ENCODE measurements around the gene ZMIZ1.

Gene ZMIZ1

GRCh38 chr10:79191951-79192676 is 123.3 kb downstream of the ZMIZ1 start:
- DNase-seq, result no peak

DNA sequence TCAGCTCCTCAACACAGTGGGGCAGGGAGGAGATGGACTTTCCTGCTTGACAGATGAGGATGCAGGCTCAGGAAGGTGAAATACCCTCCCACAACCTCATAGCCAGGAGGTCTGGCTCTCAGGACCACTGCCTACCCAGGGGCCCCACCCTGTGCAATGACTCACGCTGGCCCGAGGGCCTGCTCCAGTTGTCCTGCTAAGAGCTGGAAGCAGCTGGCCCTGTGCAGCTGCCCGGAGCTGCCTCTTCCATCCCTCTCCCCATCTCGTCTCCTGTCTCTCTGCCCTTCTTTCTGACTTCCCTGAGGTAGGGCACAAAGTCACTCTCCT is 123.9 kb downstream of the ZMIZ1 start:
- no peak for DNase-seq

DNA sequence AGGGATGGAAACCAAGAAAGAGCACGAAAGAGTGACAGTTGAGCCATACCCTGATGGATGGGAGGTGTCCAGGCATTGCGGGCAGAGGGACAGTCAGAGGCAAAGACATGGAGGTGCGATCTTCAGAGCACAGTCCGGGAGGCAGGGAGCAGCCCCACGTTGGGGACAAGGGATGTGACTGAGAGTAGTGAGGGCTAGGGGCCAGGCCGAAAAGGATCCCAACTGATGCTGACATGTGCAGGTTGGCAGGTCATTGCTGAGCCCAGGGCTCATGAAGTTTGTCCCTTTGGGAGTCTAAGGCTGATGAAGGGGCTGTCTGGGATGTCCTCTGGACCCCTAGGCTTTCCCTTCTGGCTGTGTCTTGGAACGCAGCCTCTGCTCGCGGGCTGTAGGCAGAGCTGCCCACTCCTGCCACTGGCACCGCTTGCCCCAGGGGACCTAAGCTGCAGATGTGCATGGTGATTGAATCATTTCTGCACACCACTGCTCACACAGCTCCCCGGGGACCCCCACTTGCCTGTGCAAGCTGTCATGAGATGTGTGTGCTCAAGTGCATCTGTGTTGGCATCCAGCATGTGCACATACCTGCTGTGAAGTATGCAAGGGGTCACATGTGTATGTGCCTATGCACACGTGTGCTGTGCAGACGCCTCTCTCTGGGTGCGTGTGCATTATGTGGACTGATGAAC is 125.1 kb downstream of the ZMIZ1 start:
- DNase-seq, result no peak

GRCh38 chr10:79195091-79195923 is 126.5 kb downstream of the ZMIZ1 start:
- DNase-seq, result peak; percentile 58

- peak; percentile 56 for DNase-seq
These were observed 128.0 kb downstream of the ZMIZ1 start for GRCh38 chr10:79196470-79197461.

- no peak for DNase-seq
These were observed 128.8 kb downstream of the ZMIZ1 start for GRCh38 chr10:79197558-79197957.

DNA sequence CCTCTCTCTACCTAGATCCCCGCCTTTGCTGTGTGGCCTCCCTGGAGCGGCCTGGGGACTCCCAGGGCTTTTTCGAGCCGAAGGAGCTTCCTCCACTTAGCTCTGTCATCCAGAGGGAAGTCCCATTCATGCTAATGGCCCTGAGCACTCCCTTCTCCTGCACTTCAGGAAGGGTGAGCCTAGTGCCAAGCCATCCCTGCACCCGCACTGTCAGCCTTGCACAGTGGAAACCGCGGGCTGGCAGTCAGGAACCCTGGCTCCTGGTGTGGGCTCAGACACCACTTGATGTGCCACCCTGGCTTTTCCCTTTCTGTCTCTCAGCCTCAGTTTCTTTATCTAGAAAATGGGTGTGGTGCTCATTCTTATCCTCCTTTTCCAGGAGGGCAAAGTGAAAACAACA is 131.6 kb downstream of the ZMIZ1 start:
- DNase-seq, result no peak

DNA sequence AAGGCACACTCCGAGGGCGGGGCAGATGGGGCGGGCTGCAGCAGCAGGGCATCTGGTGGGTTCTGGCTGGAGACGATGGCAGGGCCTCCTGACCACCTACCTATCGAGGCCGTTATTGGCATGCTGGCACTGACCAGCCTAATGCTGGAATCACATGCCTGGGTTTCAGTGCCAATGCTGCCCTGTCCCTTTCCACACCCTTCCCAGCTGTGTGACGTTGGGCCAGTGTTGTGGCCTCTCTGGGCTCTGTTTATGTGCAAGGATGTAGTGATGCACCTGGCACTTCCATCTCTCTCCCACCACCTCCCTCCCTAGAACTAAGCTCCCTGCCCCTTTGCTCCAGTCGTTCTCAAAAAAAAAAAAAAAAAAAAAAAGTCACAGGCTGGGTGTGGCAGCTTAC is 132.9 kb downstream of the ZMIZ1 start:
- DNase-seq, result no peak

- no peak for DNase-seq
These were observed 133.6 kb downstream of the ZMIZ1 start for GRCh38 chr10:79202188-79203013.

- no peak for DNase-seq
These were observed 134.4 kb downstream of the ZMIZ1 start for GRCh38 chr10:79203014-79203644.

GRCh38 chr10:79203833-79204232 is 135.1 kb downstream of the ZMIZ1 start:
- no peak for DNase-seq

GRCh38 chr10:79206300-79207095 is 137.7 kb downstream of the ZMIZ1 start:
- no peak for DNase-seq

DNA sequence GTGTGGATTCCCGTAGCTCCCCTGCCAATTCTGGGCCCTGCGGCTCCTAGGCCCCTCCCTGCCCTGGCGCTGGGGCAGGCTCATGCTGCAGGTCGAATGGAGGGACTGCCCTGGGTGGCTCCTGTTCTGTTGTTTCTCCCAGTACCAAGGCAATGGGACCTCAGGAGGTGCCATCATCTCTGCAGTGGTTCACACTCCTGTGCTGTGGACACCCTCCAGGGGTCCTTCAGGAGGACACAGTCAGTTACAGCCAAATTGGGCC is 138.3 kb downstream of the ZMIZ1 start:
- DNase-seq, result no peak

DNA sequence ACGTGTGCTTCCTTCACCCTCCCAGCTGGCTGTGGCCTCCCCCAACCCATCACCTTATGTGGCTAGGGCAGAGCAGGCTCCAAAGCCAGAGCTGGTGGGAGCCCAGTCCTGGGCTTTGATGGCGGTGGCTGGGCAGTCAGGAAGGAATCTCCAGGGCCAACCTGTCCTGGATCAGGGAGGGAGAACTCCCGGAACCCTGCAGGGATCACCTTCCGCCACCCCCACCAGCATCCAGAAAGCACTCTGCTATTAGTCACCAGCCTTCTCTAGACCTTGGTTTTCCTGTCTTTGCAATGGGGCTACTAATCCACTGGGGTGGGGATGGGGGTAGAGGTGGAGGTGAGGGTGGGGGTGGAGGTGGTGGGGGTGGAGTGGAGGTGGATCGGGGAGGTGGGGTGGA is 139.0 kb downstream of the ZMIZ1 start:
- DNase-seq, result no peak

- no peak for DNase-seq
These were observed 139.7 kb downstream of the ZMIZ1 start for GRCh38 chr10:79208251-79208983.

GRCh38 chr10:79209340-79209739 is 140.6 kb downstream of the ZMIZ1 start:
- no peak for DNase-seq

GRCh38 chr10:79209831-79210230 is 141.1 kb downstream of the ZMIZ1 start:
- no peak for DNase-seq

DNA sequence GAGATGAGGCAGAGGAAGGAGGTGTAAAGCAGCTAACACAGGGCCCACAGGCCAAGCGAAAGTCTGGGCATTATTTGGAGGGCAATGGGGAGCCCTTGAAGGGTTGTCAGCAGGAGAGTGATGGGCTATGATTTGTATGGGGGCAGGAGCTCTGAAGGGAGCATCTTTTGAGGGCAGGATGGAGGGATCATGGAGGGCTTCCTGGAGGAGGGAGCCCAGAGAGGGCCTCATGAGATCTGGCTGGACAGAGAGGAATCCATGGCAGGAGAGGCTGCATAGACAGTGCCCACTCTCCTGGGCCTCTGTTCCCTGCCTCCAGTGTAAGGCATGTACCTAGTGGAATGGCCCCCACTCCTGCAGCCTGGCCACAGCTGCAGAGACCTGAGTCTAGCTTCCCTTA is 141.9 kb downstream of the ZMIZ1 start:
- DNase-seq, result no peak

DNA sequence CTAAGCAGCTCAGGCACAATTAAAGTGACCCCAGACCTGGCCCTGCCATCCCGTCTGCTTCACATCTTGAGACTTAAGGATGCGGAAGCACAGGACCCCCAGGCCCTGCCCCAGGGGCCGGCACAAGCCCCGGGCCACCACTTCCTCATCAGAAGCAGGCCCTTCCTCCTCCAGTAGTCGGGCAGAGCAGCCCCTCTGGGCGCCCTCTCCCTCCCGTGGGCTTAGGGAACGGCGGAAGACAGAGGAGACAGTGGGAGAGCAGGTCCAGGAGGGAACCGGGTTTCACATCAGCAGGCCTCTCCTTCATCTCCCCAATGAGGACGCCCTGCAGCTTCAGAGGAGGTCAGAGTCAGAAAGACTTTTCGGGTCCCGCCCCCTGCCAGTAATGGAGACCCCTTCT is 142.8 kb downstream of the ZMIZ1 start:
- no peak for DNase-seq

GRCh38 chr10:79215531-79215930 is 146.8 kb downstream of the ZMIZ1 start:
- DNase-seq, result no peak

Measured in NCI-H774 (cell line).